Endothelial cell of umbilical vein (primary cell): ENCODE data around the gene UVRAG. TPM values are rescaled to one million over a fixed set of nuclear protein-coding genes. Genes with fewer than 3 reads are reported as not detected.

Experiments used
- BruUV-seq: library from RNA; stranded (reverse); fragments of 400-500 nt; replicated peaks from 2 replicates; lab custom pipeline; 2021; lab: Mats Ljungman, UMichigan
- CTCF ChIA-PET: fragments of 300-600, 350-600 bp; sonication (Branson Sonifier 250); formaldehyde crosslinking; loops from one replicate; lab custom pipeline; 2021; ENCODE audit warnings: antibody characterized with exemption, inconsistent platforms; lab: Charles Lee
- POLR2A ChIA-PET: fragments of 300-600, 350-600 bp; sonication (Branson Sonifier 250); formaldehyde crosslinking; loops from one replicate; lab custom pipeline; 2021; ENCODE audit warnings: antibody characterized with exemption, inconsistent platforms; lab: Charles Lee
- DNase-seq: peaks from one replicate; pipeline ENCODE4 v3.0.0-alpha.2; 2011; ENCODE audit warnings: low read depth, low spot score
- FAIRE-seq: peaks from 2 replicates; lab custom pipeline; 2011; peaks lifted over from hg19 to GRCh38; lab: Jason Lieb, UNC
- H2AFZ ChIP-seq: 2 replicates; pipeline ENCODE4 v1.6.0; 2012; ENCODE audit warnings: low read depth, low read length, control low read depth, inconsistent platforms
- H3K27ac ChIP-seq: 2 replicates; pipeline ENCODE4 v1.5.1; 2011; ENCODE audit warnings: low read depth, mild to moderate bottlenecking, control low read depth, low read length, moderate library complexity; ENCODE audit not compliant: insufficient read depth
- H3K27me3 ChIP-seq, 2 experiments: 2 replicates each; pipeline versions ENCODE4 v1.6.0 to v1.6.1; 2011; ENCODE audit warnings: low read length in 2 of 2, mixed read lengths in 1 of 2; ENCODE audit not compliant: control insufficient read depth in 2 of 2, insufficient read depth in 2 of 2
- H3K36me3 ChIP-seq, 2 experiments: 2 replicates in 1 of 2; 3 replicates in 1 of 2; pipeline ENCODE4 v1.5.1; 2011; ENCODE audit warnings: low read length in 2 of 2, mild to moderate bottlenecking in 1 of 2, moderate library complexity in 1 of 2; ENCODE audit not compliant: control insufficient read depth in 2 of 2, insufficient read depth in 2 of 2; ENCODE audit errors: extremely low read depth in 1 of 2
- H3K4me1 ChIP-seq: 3 replicates; pipeline ENCODE4 v1.5.1; 2011; ENCODE audit warnings: mild to moderate bottlenecking, low read length; ENCODE audit not compliant: control insufficient read depth, insufficient read depth; ENCODE audit errors: extremely low read depth
- H3K4me2 ChIP-seq: 2 replicates; pipeline ENCODE4 v1.6.1; 2011; ENCODE audit warnings: low read length, control low read depth, mixed read lengths; ENCODE audit not compliant: insufficient read depth
- H3K4me3 ChIP-seq, 3 experiments: fragments of 200-600 bp in 1 of 3; sonication (generic), shearing (Covaris generic) in 1 of 3; replicated peaks in 1 of 3; 2 replicates each; pipeline ENCODE4 v1.5.1; 2011 to 2016; ENCODE audit warnings: control low read depth in 3 of 3, low read length in 3 of 3, mild to moderate bottlenecking in 2 of 3, inconsistent platforms in 1 of 3, low read depth in 1 of 3, moderate library complexity in 1 of 3; ENCODE audit not compliant: insufficient read depth in 1 of 3
- H3K79me2 ChIP-seq: 2 replicates; pipeline ENCODE4 v1.6.0; 2012; ENCODE audit warnings: low read length, inconsistent platforms; ENCODE audit not compliant: control insufficient read depth, insufficient read depth
- H3K9ac ChIP-seq: replicated peaks from 2 replicates; pipeline ENCODE3; 2011; ENCODE audit warnings: low read length, control low read depth; ENCODE audit not compliant: insufficient read depth; ENCODE audit errors: extremely low read depth
- H3K9me1 ChIP-seq: replicated peaks from 3 replicates; pipeline ENCODE4 v1.6.0; 2011; ENCODE audit warnings: mild to moderate bottlenecking, low read length; ENCODE audit not compliant: control insufficient read depth, insufficient read depth; ENCODE audit errors: extremely low read depth
- H3K9me3 ChIP-seq: replicated peaks from 2 replicates; pipeline ENCODE4 v1.5.1; 2012; ENCODE audit warnings: low read length, inconsistent platforms; ENCODE audit not compliant: control insufficient read depth, insufficient read depth
- H4K20me1 ChIP-seq: replicated peaks from 2 replicates; pipeline ENCODE3; 2011; ENCODE audit warnings: mild to moderate bottlenecking, low read length; ENCODE audit not compliant: control insufficient read depth, insufficient read depth; ENCODE audit errors: extremely low read depth
- GATA2 ChIP-seq: IDR thresholded peaks from 2 replicates; pipeline ENCODE4 v1.7.0; 2011; ENCODE audit warnings: low read depth, mild to moderate bottlenecking, moderate library complexity, mixed read lengths, low read length; ENCODE audit not compliant: insufficient read length, insufficient read depth
- MYC ChIP-seq: IDR thresholded peaks from one replicate; pipeline ENCODE4 v1.6.1; 2011; ENCODE audit warnings: mild to moderate bottlenecking, low read depth, low read length
- POLR2AphosphoS5 ChIP-seq: IDR thresholded peaks from 2 replicates; pipeline ENCODE4 v1.6.1; 2012; ENCODE audit warnings: low read depth, mild to moderate bottlenecking, control low read depth, low read length, moderate library complexity; ENCODE audit not compliant: insufficient read depth
- dilution Hi-C: fragments of 300-500 bp; cut with MboI; formaldehyde crosslinking; loops from one replicate; pipeline ENCODE4 v1.15.0; 2019; ENCODE audit warnings: low sequenced_read_pairs; ENCODE audit not compliant: extremely low pct_ligation_motif_present
- intact Hi-C: fragments of 100-400 bp; cut with micrococcal nuclease; formaldehyde crosslinking; loops from one replicate; pipeline ENCODE4 v1.10.0; 2022
- polyA plus RNA-seq, 4 experiments: library from polyadenylated mRNA; depleted of rRNA in 3 of 4; stranded (reverse) in 3 of 4; unstranded in 1 of 4; fragments of >200 nt; gene quantifications; 2 replicates each; pipeline versions ENCODE4 v1.2.1 to v1.2.3, GENCODE V29; 2011 to 2012; ENCODE audit warnings: missing spikeins in 1 of 4
- total RNA-seq: library from RNA; stranded (reverse); gene quantifications from 2 replicates; pipeline ENCODE4 v1.2.3, GENCODE V29; 2021
- TF ChIP-seq, protein P1 (sequence below), 2 donors: IDR thresholded peaks; 1 replicate in 1 of 2; 2 replicates in 1 of 2; pipeline ENCODE4 v1.5.1; 2011; ENCODE audit warnings: low read length in 2 of 2, mild to moderate bottlenecking in 2 of 2, moderate library complexity in 2 of 2, control low read depth in 1 of 2, inconsistent platforms in 1 of 2, low read depth in 1 of 2; ENCODE audit not compliant: insufficient read depth in 1 of 2; ENCODE audit errors: extremely low read depth in 1 of 2

The UVRAG gene
- total and polyA plus RNA-seq, 2 donors (not counting 3 experiments of a cell fraction or from before 2014, with no cell fraction given): 21.2 to 65.6 TPM

- H3K4me2 ChIP-seq: no peak overlapping the region
- TF ChIP-seq MYC (no peak), POLR2AphosphoS5 (no peak), GATA2 (no peak)
- TF ChIP-seq, protein P1, sequence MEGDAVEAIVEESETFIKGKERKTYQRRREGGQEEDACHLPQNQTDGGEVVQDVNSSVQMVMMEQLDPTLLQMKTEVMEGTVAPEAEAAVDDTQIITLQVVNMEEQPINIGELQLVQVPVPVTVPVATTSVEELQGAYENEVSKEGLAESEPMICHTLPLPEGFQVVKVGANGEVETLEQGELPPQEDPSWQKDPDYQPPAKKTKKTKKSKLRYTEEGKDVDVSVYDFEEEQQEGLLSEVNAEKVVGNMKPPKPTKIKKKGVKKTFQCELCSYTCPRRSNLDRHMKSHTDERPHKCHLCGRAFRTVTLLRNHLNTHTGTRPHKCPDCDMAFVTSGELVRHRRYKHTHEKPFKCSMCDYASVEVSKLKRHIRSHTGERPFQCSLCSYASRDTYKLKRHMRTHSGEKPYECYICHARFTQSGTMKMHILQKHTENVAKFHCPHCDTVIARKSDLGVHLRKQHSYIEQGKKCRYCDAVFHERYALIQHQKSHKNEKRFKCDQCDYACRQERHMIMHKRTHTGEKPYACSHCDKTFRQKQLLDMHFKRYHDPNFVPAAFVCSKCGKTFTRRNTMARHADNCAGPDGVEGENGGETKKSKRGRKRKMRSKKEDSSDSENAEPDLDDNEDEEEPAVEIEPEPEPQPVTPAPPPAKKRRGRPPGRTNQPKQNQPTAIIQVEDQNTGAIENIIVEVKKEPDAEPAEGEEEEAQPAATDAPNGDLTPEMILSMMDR (IDR thresholded peaks at IDR 0.05; ENCODE audit: extremely low read depth in 1 of 2, insufficient read depth in 1 of 2, low read depth in 1 of 2, low read length in 2 of 2): no peak
- no peaks in the 10 kb centered on the region for H4K20me1 ChIP-seq
- intact Hi-C loops: no loop called here
- no peaks in the 10 kb centered on the region for H3K4me1 ChIP-seq
- H3K36me3 ChIP-seq: peaks cover 9 to 28% of the 10 kb centered on the region in 2 experiments
- TSS peak; percentile 11 for BruUV-seq
- H2AFZ ChIP-seq: no peak overlapping the region
- dilution Hi-C loops: no loop called here
- no peaks in the 10 kb centered on the region for H3K79me2 ChIP-seq
- H3K9me3 ChIP-seq: no peaks in the 10 kb centered on the region
- FAIRE-seq: no peak
- H3K27me3 ChIP-seq: no peaks in the 10 kb centered on the region
- DNase-seq: no peak
- H3K9me1 ChIP-seq: no peaks in the 10 kb centered on the region
- POLR2A ChIA-PET: no interaction called here
- H3K9ac ChIP-seq: no peak overlapping the region
- CTCF ChIA-PET: interaction anchor here (0.9 to 2.1 kb wide), 5 partner anchors 11 to 245 kb away, joined by 3 to 10 read pairs (median 3); no protein-coding TSS in a partner anchor
- H3K27ac ChIP-seq: no peak overlapping the region
- H3K4me3 ChIP-seq: no peak overlapping the region
These were observed 326.0 kb downstream of the UVRAG start for GRCh38 chr11:76140912-76141574.
